Neural cell (in vitro differentiated cells): ENCODE results near the gene SPEM1.

Experiments used
- EZH2 ChIP-seq: fragments of 200-600, 300-800 bp; shearing (Covaris generic), sonication (generic); IDR thresholded peaks from 2 replicates; pipeline ENCODE4 v1.6.1; 2014; ENCODE audit warnings: antibody characterized with exemption, low read length, borderline replicate concordance, mild to moderate bottlenecking; ENCODE audit not compliant: insufficient read depth, poor library complexity, severe bottlenecking
- POLR2AphosphoS5 ChIP-seq: IDR thresholded peaks from 2 replicates; pipeline ENCODE4 v1.6.1; 2012
- SMC3 ChIP-seq: fragments of 450-650 bp; conservative IDR thresholded peaks from 2 replicates; pipeline ENCODE4 v1.6.1; 2014; ENCODE audit warnings: antibody characterized with exemption, mild to moderate bottlenecking, moderate library complexity; ENCODE audit not compliant: poor library complexity
- TAF1 ChIP-seq: IDR thresholded peaks from 2 replicates; pipeline ENCODE4 v1.6.1; 2012; ENCODE audit warnings: low read depth
- TF ChIP-seq, protein P1 (sequence below): fragments of 450-650 bp; IDR thresholded peaks from 2 replicates; pipeline ENCODE4 v1.5.1; 2014; ENCODE audit warnings: antibody characterized with exemption, mild to moderate bottlenecking, moderate library complexity; ENCODE audit not compliant: poor library complexity, severe bottlenecking
- TF ChIP-seq, protein P2 (sequence below): IDR thresholded peaks from 2 replicates; pipeline ENCODE4 v1.6.1; 2012; ENCODE audit warnings: borderline replicate concordance

GRCh38 chr17:7391307-7391706 is 28.8 kb upstream of the SPEM1 start:
- TF ChIP-seq, protein P1, sequence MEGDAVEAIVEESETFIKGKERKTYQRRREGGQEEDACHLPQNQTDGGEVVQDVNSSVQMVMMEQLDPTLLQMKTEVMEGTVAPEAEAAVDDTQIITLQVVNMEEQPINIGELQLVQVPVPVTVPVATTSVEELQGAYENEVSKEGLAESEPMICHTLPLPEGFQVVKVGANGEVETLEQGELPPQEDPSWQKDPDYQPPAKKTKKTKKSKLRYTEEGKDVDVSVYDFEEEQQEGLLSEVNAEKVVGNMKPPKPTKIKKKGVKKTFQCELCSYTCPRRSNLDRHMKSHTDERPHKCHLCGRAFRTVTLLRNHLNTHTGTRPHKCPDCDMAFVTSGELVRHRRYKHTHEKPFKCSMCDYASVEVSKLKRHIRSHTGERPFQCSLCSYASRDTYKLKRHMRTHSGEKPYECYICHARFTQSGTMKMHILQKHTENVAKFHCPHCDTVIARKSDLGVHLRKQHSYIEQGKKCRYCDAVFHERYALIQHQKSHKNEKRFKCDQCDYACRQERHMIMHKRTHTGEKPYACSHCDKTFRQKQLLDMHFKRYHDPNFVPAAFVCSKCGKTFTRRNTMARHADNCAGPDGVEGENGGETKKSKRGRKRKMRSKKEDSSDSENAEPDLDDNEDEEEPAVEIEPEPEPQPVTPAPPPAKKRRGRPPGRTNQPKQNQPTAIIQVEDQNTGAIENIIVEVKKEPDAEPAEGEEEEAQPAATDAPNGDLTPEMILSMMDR, result no peak
- no peak for TF ChIP-seq TAF1
- TF ChIP-seq EZH2, result no peak
- TF ChIP-seq POLR2AphosphoS5, result no peak
- TF ChIP-seq, protein P2, sequence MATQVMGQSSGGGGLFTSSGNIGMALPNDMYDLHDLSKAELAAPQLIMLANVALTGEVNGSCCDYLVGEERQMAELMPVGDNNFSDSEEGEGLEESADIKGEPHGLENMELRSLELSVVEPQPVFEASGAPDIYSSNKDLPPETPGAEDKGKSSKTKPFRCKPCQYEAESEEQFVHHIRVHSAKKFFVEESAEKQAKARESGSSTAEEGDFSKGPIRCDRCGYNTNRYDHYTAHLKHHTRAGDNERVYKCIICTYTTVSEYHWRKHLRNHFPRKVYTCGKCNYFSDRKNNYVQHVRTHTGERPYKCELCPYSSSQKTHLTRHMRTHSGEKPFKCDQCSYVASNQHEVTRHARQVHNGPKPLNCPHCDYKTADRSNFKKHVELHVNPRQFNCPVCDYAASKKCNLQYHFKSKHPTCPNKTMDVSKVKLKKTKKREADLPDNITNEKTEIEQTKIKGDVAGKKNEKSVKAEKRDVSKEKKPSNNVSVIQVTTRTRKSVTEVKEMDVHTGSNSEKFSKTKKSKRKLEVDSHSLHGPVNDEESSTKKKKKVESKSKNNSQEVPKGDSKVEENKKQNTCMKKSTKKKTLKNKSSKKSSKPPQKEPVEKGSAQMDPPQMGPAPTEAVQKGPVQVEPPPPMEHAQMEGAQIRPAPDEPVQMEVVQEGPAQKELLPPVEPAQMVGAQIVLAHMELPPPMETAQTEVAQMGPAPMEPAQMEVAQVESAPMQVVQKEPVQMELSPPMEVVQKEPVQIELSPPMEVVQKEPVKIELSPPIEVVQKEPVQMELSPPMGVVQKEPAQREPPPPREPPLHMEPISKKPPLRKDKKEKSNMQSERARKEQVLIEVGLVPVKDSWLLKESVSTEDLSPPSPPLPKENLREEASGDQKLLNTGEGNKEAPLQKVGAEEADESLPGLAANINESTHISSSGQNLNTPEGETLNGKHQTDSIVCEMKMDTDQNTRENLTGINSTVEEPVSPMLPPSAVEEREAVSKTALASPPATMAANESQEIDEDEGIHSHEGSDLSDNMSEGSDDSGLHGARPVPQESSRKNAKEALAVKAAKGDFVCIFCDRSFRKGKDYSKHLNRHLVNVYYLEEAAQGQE, result no peak
- TF ChIP-seq SMC3, result no peak
